Breast epithelium (tissue), 4 donors: ENCODE measurements around the gene ADRM1. TPM values are rescaled to one million over a fixed set of nuclear protein-coding genes. Genes with fewer than 3 reads are reported as not detected.

Source experiments
- DNase-seq, 2 donors: peaks; one replicate each; pipeline ENCODE4 v3.0.0-alpha.2; 2019; ENCODE audit warnings: low spot score in 2 of 2
- H3K27ac ChIP-seq, 2 donors: fragments of 200-600 bp; sonication (generic) in 1 of 2; one replicate each; pipeline ENCODE4 v1.5.1; 2016 to 2019; ENCODE audit warnings: mild to moderate bottlenecking in 1 of 2
- H3K27me3 ChIP-seq, 2 donors: fragments of 200-600 bp; sonication (generic) in 1 of 2; one replicate each; pipeline versions ENCODE4 v1.5.1 to v1.6.0; 2017 to 2019; ENCODE audit warnings: control low read depth in 1 of 2, mild to moderate bottlenecking in 1 of 2
- H3K36me3 ChIP-seq: fragments of 200-600 bp; one replicate; pipeline ENCODE4 v1.5.1; 2019
- H3K4me1 ChIP-seq, 2 donors: fragments of 200-600 bp; sonication (generic); one replicate each; pipeline ENCODE4 v1.5.1; 2016 to 2019; ENCODE audit warnings: control low read depth in 1 of 2
- H3K4me3 ChIP-seq, 3 donors: fragments of 200-600 bp; sonication (generic); 1 replicate in 2 of 3; 2 replicates in 1 of 3; pipeline ENCODE4 v1.5.1; 2016 to 2019; ENCODE audit warnings: mild to moderate bottlenecking in 3 of 3, moderate library complexity in 2 of 3
- H3K9me3 ChIP-seq, 2 donors: fragments of 200-600 bp; sonication (generic) in 1 of 2; one replicate each; pipeline ENCODE4 v1.5.1; 2016 to 2019; ENCODE audit warnings: control low read depth in 1 of 2
- CTCF ChIP-seq, 3 donors: fragments of 450-650 bp; IDR thresholded peaks; one replicate each; pipeline ENCODE4 v1.5.1; 2016 to 2017; ENCODE audit warnings: antibody characterized with exemption in 3 of 3, mild to moderate bottlenecking in 3 of 3, moderate library complexity in 3 of 3
- POLR2A ChIP-seq: fragments of 450-650 bp; IDR thresholded peaks from one replicate; pipeline ENCODE4 v1.6.1; 2016; ENCODE audit warnings: antibody characterized with exemption, mild to moderate bottlenecking, moderate library complexity
- POLR2AphosphoS5 ChIP-seq, 3 donors: sonication (generic); formaldehyde crosslinking; IDR thresholded peaks; one replicate each; pipeline ENCODE4 v1.6.1; 2017; ENCODE audit warnings: antibody characterized with exemption in 3 of 3
- intact Hi-C: fragments of 100-400 bp; cut with DNase I; formaldehyde crosslinking; loops from one replicate; pipeline ENCODE4 v1.15.1; 2023; ENCODE audit warnings: low total_unique reads
- total RNA-seq, 3 donors: library from RNA; depleted of rRNA; stranded (reverse); fragments of >200 nt; gene quantifications; one replicate each; pipeline ENCODE4 v1.1.0, GENCODE V29; 2016

The ADRM1 gene
- total RNA-seq, 3 donors from 2014 or later: 80.2 to 131 (median 105) TPM

GRCh38 chr20:62277253-62277652 lies 25.5 kb upstream of the ADRM1 start:
- Histone ChIP-seq H3K4me3 (no peak overlapping the region), H3K36me3 (peaks cover 20% of the 10 kb centered on the region), H3K27ac (no peak overlapping the region), H3K4me1 (no peaks in the 10 kb centered on the region), H3K9me3 (no peaks in the 10 kb centered on the region), H3K27me3 (no peaks in the 10 kb centered on the region)
- TF ChIP-seq CTCF (IDR thresholded peaks at IDR 0.05): no peak
- no peak for TF ChIP-seq POLR2A
- no peak for TF ChIP-seq POLR2AphosphoS5 (IDR thresholded peaks at IDR 0.05)
- DNase-seq: no peak
- intact Hi-C loops: no loop called here

- peaks cover 11% of the 10 kb centered on the region for H3K36me3 ChIP-seq
- intact Hi-C loops: no loop called here
Measured at GRCh38 chr20:62280303-62280702, 22.5 kb upstream of the ADRM1 start.

GRCh38 chr20:62281161-62281933 lies 21.4 kb upstream of the ADRM1 start:
- H3K27me3 ChIP-seq: no peaks in the 10 kb centered on the region
- no peaks in the 10 kb centered on the region for H3K4me1 ChIP-seq
- no peaks in the 10 kb centered on the region for H3K9me3 ChIP-seq
- TF ChIP-seq POLR2AphosphoS5 (IDR thresholded peaks at IDR 0.05) (no peak), POLR2A (no peak), CTCF (IDR thresholded peaks at IDR 0.05) (no peak)
- intact Hi-C loops: no loop called here
- DNase-seq: no peak
- H3K27ac ChIP-seq: no peak overlapping the region
- H3K36me3 ChIP-seq: peaks cover 11% of the 10 kb centered on the region
- no peak overlapping the region for H3K4me3 ChIP-seq

More at GRCh38 chr20:62280303-62280702, 22.5 kb upstream of the ADRM1 start:
- TF ChIP-seq POLR2AphosphoS5 (IDR thresholded peaks at IDR 0.05) (no peak), POLR2A (no peak), CTCF (IDR thresholded peaks at IDR 0.05) (no peak)
- H3K27me3 ChIP-seq: no peaks in the 10 kb centered on the region
- no peaks in the 10 kb centered on the region for H3K4me1 ChIP-seq
- H3K9me3 ChIP-seq: no peaks in the 10 kb centered on the region
- H3K4me3 ChIP-seq: no peak overlapping the region
- H3K27ac ChIP-seq: no peak overlapping the region
- DNase-seq: no peak

- intact Hi-C loops: no loop called here
- Histone ChIP-seq H3K4me1 (no peaks in the 10 kb centered on the region), H3K27ac (no peak overlapping the region), H3K9me3 (no peaks in the 10 kb centered on the region), H3K4me3 (no peak overlapping the region), H3K27me3 (no peaks in the 10 kb centered on the region), H3K36me3 (peaks cover 11% of the 10 kb centered on the region)
- TF ChIP-seq POLR2A: no peak
- TF ChIP-seq CTCF (IDR thresholded peaks at IDR 0.05): no peak
- TF ChIP-seq POLR2AphosphoS5 (IDR thresholded peaks at IDR 0.05): no peak
- no peak for DNase-seq
Measured at GRCh38 chr20:62282103-62282502, 20.7 kb upstream of the ADRM1 start.

- Histone ChIP-seq H3K4me3 (no peak overlapping the region), H3K27ac (no peak overlapping the region), H3K4me1 (no peaks in the 10 kb centered on the region), H3K9me3 (no peaks in the 10 kb centered on the region), H3K36me3 (peaks cover 11% of the 10 kb centered on the region), H3K27me3 (no peaks in the 10 kb centered on the region)
- no peak for DNase-seq
- TF ChIP-seq CTCF (IDR thresholded peaks at IDR 0.05): no peak
- no peak for TF ChIP-seq POLR2AphosphoS5 (IDR thresholded peaks at IDR 0.05)
- no peak for TF ChIP-seq POLR2A
- intact Hi-C loops: no loop called here
Measured at GRCh38 chr20:62282877-62283503, 19.8 kb upstream of the ADRM1 start.
